HUES64 (cell line): Measurements from ENCODE around the gene COTL1.

ENCODE experiments used
- H3K27ac ChIP-seq: 2 replicates; pipeline ENCODE4 v1.7.0; 2013; ENCODE audit warnings: low read depth, low read length, inconsistent platforms
- H3K27me3 ChIP-seq: 2 replicates; pipeline ENCODE4 v1.6.1; 2013; ENCODE audit warnings: mild to moderate bottlenecking, low read length; ENCODE audit not compliant: insufficient read depth
- H3K36me3 ChIP-seq: 2 replicates; pipeline ENCODE4 v1.6.1; 2013; ENCODE audit warnings: mild to moderate bottlenecking, low read length; ENCODE audit not compliant: insufficient read depth
- H3K4me1 ChIP-seq: 2 replicates; pipeline ENCODE4 v1.6.1; 2013; ENCODE audit warnings: mild to moderate bottlenecking, low read length, moderate library complexity; ENCODE audit not compliant: insufficient read depth
- H3K4me3 ChIP-seq: 2 replicates; pipeline ENCODE4 v1.5.1; 2013; ENCODE audit warnings: mild to moderate bottlenecking, low read length, moderate library complexity
- H3K9ac ChIP-seq: 2 replicates; pipeline ENCODE4 v1.6.1; 2013; ENCODE audit warnings: mild to moderate bottlenecking, low read depth, low read length
- H3K9me3 ChIP-seq: 2 replicates; pipeline ENCODE4 v1.6.1; 2013; ENCODE audit warnings: low read depth, low read length; ENCODE audit not compliant: insufficient read depth
- WGBS: fragments of 150-250, 120-280 bp; methylation state at CpG from one replicate; pipeline ENCODE4 v1.1.7; 2013; ENCODE audit warnings: missing lambda C conversion rate; 5-methylcytosine and 5-hydroxymethylcytosine counted together

Gene COTL1

GRCh38 chr16:84581158-84581557 lies 36.7 kb downstream of the COTL1 start:
- no peak overlapping the region for H3K4me3 ChIP-seq
- no peaks in the 10 kb centered on the region for H3K9me3 ChIP-seq
- no peaks in the 10 kb centered on the region for H3K27me3 ChIP-seq
- peaks cover 6% of the 10 kb centered on the region; the same call in 1 of the 2 replicates for H3K4me1 ChIP-seq
- 92% methylated on average over 8 of the region's 8 CpGs for WGBS
- no peak overlapping the region for H3K27ac ChIP-seq
- H3K36me3 ChIP-seq = peaks cover 17% of the 10 kb centered on the region; the same call in 1 of the 2 replicates
- no peak overlapping the region for H3K9ac ChIP-seq

- 96% methylated on average over 11 of the region's 11 CpGs for WGBS
- Histone ChIP-seq H3K4me3 (no peak overlapping the region), H3K9ac (no peak overlapping the region), H3K27ac (no peak overlapping the region), H3K4me1 (0 out of 2 replicates have a peak, but pooled peaks cover 3% of the 10 kb centered on the region), H3K36me3 (peaks cover 17% of the 10 kb centered on the region; the same call in 1 of the 2 replicates), H3K27me3 (no peaks in the 10 kb centered on the region), H3K9me3 (no peaks in the 10 kb centered on the region)
Measured at GRCh38 chr16:84579936-84580335, 37.9 kb downstream of the COTL1 start.

- no peak overlapping the region for H3K27ac ChIP-seq
- no peak overlapping the region for H3K9ac ChIP-seq
- no peaks in the 10 kb centered on the region for H3K27me3 ChIP-seq
- 95% methylated on average over 6 of the region's 6 CpGs for WGBS
- no peak overlapping the region for H3K4me3 ChIP-seq
- H3K36me3 ChIP-seq = peaks cover 7% of the 10 kb centered on the region; the same call in 1 of the 2 replicates
- 0 out of 2 replicates have a peak, but pooled peaks cover 3% of the 10 kb centered on the region for H3K4me1 ChIP-seq
- H3K9me3 ChIP-seq = no peaks in the 10 kb centered on the region
Measured at GRCh38 chr16:84578538-84579126, 39.2 kb downstream of the COTL1 start.

GRCh38 chr16:84577034-84577803 lies 40.7 kb downstream of the COTL1 start:
- Histone ChIP-seq H3K4me3 (no peak overlapping the region), H3K9ac (no peak overlapping the region), H3K27me3 (no peaks in the 10 kb centered on the region), H3K9me3 (no peaks in the 10 kb centered on the region), H3K27ac (no peak overlapping the region), H3K36me3 (peaks cover 6% of the 10 kb centered on the region; the same call in 1 of the 2 replicates), H3K4me1 (no peaks in the 10 kb centered on the region)
- 95% methylated on average over 14 of the region's 15 CpGs for WGBS

GRCh38 chr16:84575914-84576313 lies 42.0 kb downstream of the COTL1 start:
- Histone ChIP-seq H3K9me3 (peaks cover under 1% of the 10 kb centered on the region; the same call in 1 of the 2 replicates), H3K27ac (no peak overlapping the region), H3K27me3 (no peaks in the 10 kb centered on the region), H3K4me3 (no peak overlapping the region), H3K4me1 (no peaks in the 10 kb centered on the region), H3K36me3 (peaks cover 6% of the 10 kb centered on the region; the same call in 1 of the 2 replicates), H3K9ac (no peak overlapping the region)
- WGBS = 90% methylated on average over 7 of the region's 7 CpGs

- no peak overlapping the region for H3K9ac ChIP-seq
- no peak overlapping the region for H3K27ac ChIP-seq
- H3K27me3 ChIP-seq = no peaks in the 10 kb centered on the region
- H3K4me3 ChIP-seq = no peak overlapping the region
- WGBS = 93% methylated on average over 12 of the region's 12 CpGs
- H3K9me3 ChIP-seq = peaks cover 5% of the 10 kb centered on the region; the same call in 1 of the 2 replicates
- H3K36me3 ChIP-seq = 0 out of 2 replicates have a peak, but pooled peaks cover 3% of the 10 kb centered on the region
- H3K4me1 ChIP-seq = no peaks in the 10 kb centered on the region
Measured at GRCh38 chr16:84574191-84574590, 43.7 kb downstream of the COTL1 start.

- Histone ChIP-seq H3K9ac (no peak overlapping the region), H3K36me3 (0 out of 2 replicates have a peak, but pooled peaks cover 3% of the 10 kb centered on the region), H3K4me1 (peaks cover 7% of the 10 kb centered on the region; the same call in 1 of the 2 replicates), H3K4me3 (no peak overlapping the region), H3K9me3 (peaks cover 5% of the 10 kb centered on the region; the same call in 1 of the 2 replicates), H3K27ac (no peak overlapping the region), H3K27me3 (no peaks in the 10 kb centered on the region)
- WGBS = 92% methylated on average over 5 of the region's 5 CpGs
Measured at GRCh38 chr16:84572096-84572495, 45.8 kb downstream of the COTL1 start.

- Histone ChIP-seq H3K9ac (no peak overlapping the region), H3K27ac (no peak overlapping the region), H3K27me3 (no peaks in the 10 kb centered on the region), H3K4me3 (no peak overlapping the region), H3K9me3 (peaks cover 5% of the 10 kb centered on the region; the same call in 1 of the 2 replicates), H3K36me3 (0 out of 2 replicates have a peak, but pooled peaks cover 3% of the 10 kb centered on the region), H3K4me1 (peaks cover 11% of the 10 kb centered on the region; the same call in 1 of the 2 replicates)
- WGBS = 96% methylated on average over 13 of the region's 13 CpGs
Measured at GRCh38 chr16:84571506-84571905, 46.4 kb downstream of the COTL1 start.

- no peak overlapping the region for H3K27ac ChIP-seq
- H3K36me3 ChIP-seq = peaks cover 8% of the 10 kb centered on the region
- no peaks in the 10 kb centered on the region for H3K27me3 ChIP-seq
- H3K9ac ChIP-seq = no peak overlapping the region
- no peak overlapping the region for H3K4me3 ChIP-seq
- peaks cover 14% of the 10 kb centered on the region; the same call in 1 of the 2 replicates for H3K4me1 ChIP-seq
- peaks cover 5% of the 10 kb centered on the region; the same call in 1 of the 2 replicates for H3K9me3 ChIP-seq
- WGBS = 96% methylated on average over 14 of the region's 14 CpGs
Measured at GRCh38 chr16:84570739-84571403, 47.0 kb downstream of the COTL1 start.

GRCh38 chr16:84569382-84569987 lies 48.4 kb downstream of the COTL1 start:
- peaks cover 21% of the 10 kb centered on the region for H3K36me3 ChIP-seq
- H3K4me3 ChIP-seq = no peak overlapping the region
- no peak overlapping the region for H3K9ac ChIP-seq
- no peaks in the 10 kb centered on the region for H3K27me3 ChIP-seq
- H3K27ac ChIP-seq = no peak overlapping the region
- H3K4me1 ChIP-seq = peaks cover 14% of the 10 kb centered on the region; the same call in 1 of the 2 replicates
- WGBS = 95% methylated on average over 8 of the region's 9 CpGs
- peaks cover 5% of the 10 kb centered on the region; the same call in 1 of the 2 replicates for H3K9me3 ChIP-seq
